Measurements from ENCODE around the gene DTNBP1.

The DTNBP1 gene

GRCh38 chr6:15555101-15556038, 107.5 kb downstream of the DTNBP1 start:
- Histone ChIP-seq H3K36me3 (ENCODE audit: insufficient read depth, insufficient read length, low read length) (no peaks in the 10 kb centered on the region), H3K4me1 (ENCODE audit: insufficient read depth, insufficient read length) (peaks cover 3% of the 10 kb centered on the region), H3K9ac (ENCODE audit: insufficient read length, low read depth) (no peak overlapping the region), H3K9me3 (ENCODE audit: insufficient read depth, low read length) (no peaks in the 10 kb centered on the region), H3K27me3 (ENCODE audit: insufficient read depth, insufficient read length) (no peaks in the 10 kb centered on the region), H3K4me3 (ENCODE audit: insufficient read length, low read depth) (no peak overlapping the region)
- no peak for DNase-seq (ENCODE audit: low read depth, low spot score)
- TF ChIP-seq ZNF274 (IDR thresholded peaks at IDR 0.05; ENCODE audit: low read depth, low read length) (no peak), SUZ12 (IDR thresholded peaks at IDR 0.05; ENCODE audit: extremely low read depth, insufficient read depth, insufficient read length) (no peak), YY1 (IDR thresholded peaks at IDR 0.05; ENCODE audit: insufficient read depth, insufficient read length) (no peak)

- DNase-seq (ENCODE audit: low read depth, low spot score), result no peak
- no peak overlapping the region for H3K9ac ChIP-seq (ENCODE audit: insufficient read length, low read depth)
- H3K27me3 ChIP-seq (ENCODE audit: insufficient read depth, insufficient read length), result no peaks in the 10 kb centered on the region
- H3K9me3 ChIP-seq (ENCODE audit: insufficient read depth, low read length), result no peaks in the 10 kb centered on the region
- H3K4me1 ChIP-seq (ENCODE audit: insufficient read depth, insufficient read length), result peaks cover 3% of the 10 kb centered on the region
- H3K4me3 ChIP-seq (ENCODE audit: insufficient read length, low read depth), result no peak overlapping the region
- H3K36me3 ChIP-seq (ENCODE audit: insufficient read depth, insufficient read length, low read length), result no peaks in the 10 kb centered on the region
- no peak for TF ChIP-seq ZNF274 (IDR thresholded peaks at IDR 0.05; ENCODE audit: low read depth, low read length)
Observed at GRCh38 chr6:15554728-15555100, 108.1 kb downstream of the DTNBP1 start.

GRCh38 chr6:15553736-15554294, 109.0 kb downstream of the DTNBP1 start:
- DNase-seq (ENCODE audit: low read depth, low spot score), result no peak
- H3K27me3 ChIP-seq (ENCODE audit: insufficient read depth, insufficient read length), result no peaks in the 10 kb centered on the region
- H3K9me3 ChIP-seq (ENCODE audit: insufficient read depth, low read length), result no peaks in the 10 kb centered on the region
- H3K36me3 ChIP-seq (ENCODE audit: insufficient read depth, insufficient read length, low read length), result no peaks in the 10 kb centered on the region
- no peak overlapping the region for H3K9ac ChIP-seq (ENCODE audit: insufficient read length, low read depth)
- H3K4me3 ChIP-seq (ENCODE audit: insufficient read length, low read depth), result no peak overlapping the region
- H3K4me1 ChIP-seq (ENCODE audit: insufficient read depth, insufficient read length), result peaks cover 3% of the 10 kb centered on the region
- TF ChIP-seq SUZ12 (IDR thresholded peaks at IDR 0.05; ENCODE audit: extremely low read depth, insufficient read depth, insufficient read length), result no peak
- TF ChIP-seq YY1 (IDR thresholded peaks at IDR 0.05; ENCODE audit: insufficient read depth, insufficient read length), result no peak

- H3K9ac ChIP-seq (ENCODE audit: insufficient read length, low read depth), result no peak overlapping the region
Observed at GRCh38 chr6:15553031-15553430, 109.8 kb downstream of the DTNBP1 start.

GRCh38 chr6:15551798-15552197, 111.0 kb downstream of the DTNBP1 start:
- no peak overlapping the region for H3K9ac ChIP-seq (ENCODE audit: insufficient read length, low read depth)
- no peak for DNase-seq (ENCODE audit: low read depth, low spot score)
- H3K27me3 ChIP-seq (ENCODE audit: insufficient read depth, insufficient read length), result no peaks in the 10 kb centered on the region
- H3K4me3 ChIP-seq (ENCODE audit: insufficient read length, low read depth), result no peak overlapping the region
- no peaks in the 10 kb centered on the region for H3K9me3 ChIP-seq (ENCODE audit: insufficient read depth, low read length)
- TF ChIP-seq SUZ12 (IDR thresholded peaks at IDR 0.05; ENCODE audit: extremely low read depth, insufficient read depth, insufficient read length), result no peak
- no peak for TF ChIP-seq YY1 (IDR thresholded peaks at IDR 0.05; ENCODE audit: insufficient read depth, insufficient read length)
- TF ChIP-seq ZNF274 (IDR thresholded peaks at IDR 0.05; ENCODE audit: low read depth, low read length), result no peak
- H3K4me1 ChIP-seq (ENCODE audit: insufficient read depth, insufficient read length), result peaks cover 3% of the 10 kb centered on the region
- H3K36me3 ChIP-seq (ENCODE audit: insufficient read depth, insufficient read length, low read length), result no peaks in the 10 kb centered on the region

More at GRCh38 chr6:15553031-15553430, 109.8 kb downstream of the DTNBP1 start:
- Histone ChIP-seq H3K36me3 (ENCODE audit: insufficient read depth, insufficient read length, low read length) (no peaks in the 10 kb centered on the region), H3K4me1 (ENCODE audit: insufficient read depth, insufficient read length) (peaks cover 3% of the 10 kb centered on the region), H3K27me3 (ENCODE audit: insufficient read depth, insufficient read length) (no peaks in the 10 kb centered on the region), H3K4me3 (ENCODE audit: insufficient read length, low read depth) (no peak overlapping the region), H3K9me3 (ENCODE audit: insufficient read depth, low read length) (no peaks in the 10 kb centered on the region)
- DNase-seq (ENCODE audit: low read depth, low spot score), result no peak
- TF ChIP-seq YY1 (IDR thresholded peaks at IDR 0.05; ENCODE audit: insufficient read depth, insufficient read length) (no peak), SUZ12 (IDR thresholded peaks at IDR 0.05; ENCODE audit: extremely low read depth, insufficient read depth, insufficient read length) (no peak), ZNF274 (IDR thresholded peaks at IDR 0.05; ENCODE audit: low read depth, low read length) (no peak)

- Histone ChIP-seq H3K9me3 (ENCODE audit: insufficient read depth, low read length) (no peaks in the 10 kb centered on the region), H3K9ac (ENCODE audit: insufficient read length, low read depth) (no peak overlapping the region), H3K36me3 (ENCODE audit: insufficient read depth, insufficient read length, low read length) (no peaks in the 10 kb centered on the region), H3K27me3 (ENCODE audit: insufficient read depth, insufficient read length) (no peaks in the 10 kb centered on the region), H3K4me3 (ENCODE audit: insufficient read length, low read depth) (no peak overlapping the region), H3K4me1 (ENCODE audit: insufficient read depth, insufficient read length) (peaks cover 3% of the 10 kb centered on the region)
- TF ChIP-seq ZNF274 (IDR thresholded peaks at IDR 0.05; ENCODE audit: low read depth, low read length) (no peak), SUZ12 (IDR thresholded peaks at IDR 0.05; ENCODE audit: extremely low read depth, insufficient read depth, insufficient read length) (no peak), YY1 (IDR thresholded peaks at IDR 0.05; ENCODE audit: insufficient read depth, insufficient read length) (no peak)
- no peak for DNase-seq (ENCODE audit: low read depth, low spot score)
Observed at GRCh38 chr6:15551262-15551661, 111.6 kb downstream of the DTNBP1 start.

GRCh38 chr6:15550546-15551123, 112.2 kb downstream of the DTNBP1 start:
- Histone ChIP-seq H3K4me3 (ENCODE audit: insufficient read length, low read depth) (no peak overlapping the region), H3K27me3 (ENCODE audit: insufficient read depth, insufficient read length) (no peaks in the 10 kb centered on the region), H3K4me1 (ENCODE audit: insufficient read depth, insufficient read length) (peaks cover 3% of the 10 kb centered on the region), H3K36me3 (ENCODE audit: insufficient read depth, insufficient read length, low read length) (no peaks in the 10 kb centered on the region), H3K9me3 (ENCODE audit: insufficient read depth, low read length) (no peaks in the 10 kb centered on the region), H3K9ac (ENCODE audit: insufficient read length, low read depth) (no peak overlapping the region)
- TF ChIP-seq SUZ12 (IDR thresholded peaks at IDR 0.05; ENCODE audit: extremely low read depth, insufficient read depth, insufficient read length), result no peak
- TF ChIP-seq ZNF274 (IDR thresholded peaks at IDR 0.05; ENCODE audit: low read depth, low read length), result no peak
- no peak for TF ChIP-seq YY1 (IDR thresholded peaks at IDR 0.05; ENCODE audit: insufficient read depth, insufficient read length)
- DNase-seq (ENCODE audit: low read depth, low spot score), result no peak

Measured in NT2/D1 (cell line).